IMR-90 (cell line): Measurements from ENCODE around the gene MAP7D1. TPM values are rescaled to one million over a fixed set of nuclear protein-coding genes. Genes with fewer than 3 reads are reported as not detected.

Source experiments
- ATAC-seq: fragments of 200-7000 bp; cut with Tn5 transposase; 2 replicates; pipeline ENCODE4 v1.9.1; 2020; ENCODE audit warnings: low read depth, mild to moderate bottlenecking, moderate library complexity
- BruUV-seq: library from RNA; stranded (reverse); fragments of 400-500 nt; replicated peaks from 2 replicates; lab custom pipeline; 2021; lab: Mats Ljungman, UMichigan
- CTCF ChIA-PET: fragments of 300-600 bp; formaldehyde crosslinking; extraction: SDS; loops from one replicate; lab custom pipeline; 2021; ENCODE audit warnings: antibody characterized with exemption; lab: Yijun Ruan, JAX
- POLR2A ChIA-PET: fragments of 300-600 bp; sonication (Branson Sonifier 250); formaldehyde crosslinking; loops from one replicate; lab custom pipeline; 2022; ENCODE audit warnings: antibody characterized with exemption; ENCODE audit not compliant: unreplicated experiment; lab: Charles Lee
- DNase-seq: peaks from one replicate; pipeline ENCODE4 v3.0.0; 2013
- H2AFZ ChIP-seq: replicated peaks from 2 replicates; pipeline ENCODE3; 2013; ENCODE audit warnings: low read length, mild to moderate bottlenecking; ENCODE audit not compliant: poor library complexity
- H2AK5ac ChIP-seq: 2 replicates; pipeline ENCODE4 v1.6.1; 2013; ENCODE audit warnings: low read depth, low read length, inconsistent platforms
- H2AK9ac ChIP-seq: replicated peaks from 2 replicates; pipeline ENCODE3; 2013; ENCODE audit warnings: mild to moderate bottlenecking, low read depth, low read length, moderate library complexity; ENCODE audit not compliant: poor library complexity
- H2BK120ac ChIP-seq: 2 replicates; pipeline ENCODE4 v1.6.1; 2013; ENCODE audit warnings: low read depth, low read length, inconsistent platforms
- H2BK15ac ChIP-seq: 3 replicates; pipeline ENCODE4 v1.6.1; 2013; ENCODE audit warnings: low read depth, low read length, inconsistent platforms
- H2BK20ac ChIP-seq: 2 replicates; pipeline ENCODE4 v1.6.1; 2013; ENCODE audit warnings: low read depth, mild to moderate bottlenecking, inconsistent platforms, low read length, moderate library complexity
- H2BK5ac ChIP-seq: 2 replicates; pipeline ENCODE4 v1.6.1; 2013; ENCODE audit warnings: mild to moderate bottlenecking, low read depth, low read length, inconsistent platforms; ENCODE audit not compliant: poor library complexity, severe bottlenecking
- H3K14ac ChIP-seq: replicated peaks from 2 replicates; pipeline ENCODE4 v1.6.1; 2013; ENCODE audit warnings: low read depth, low read length, inconsistent platforms
- H3K18ac ChIP-seq: 2 replicates; pipeline ENCODE4 v1.6.1; 2013; ENCODE audit warnings: low read depth, low read length, control low read depth
- H3K23ac ChIP-seq: 2 replicates; pipeline ENCODE4 v1.6.1; 2013; ENCODE audit warnings: low read depth, low read length, inconsistent platforms
- H3K27ac ChIP-seq: 2 replicates; pipeline ENCODE4 v1.5.1; 2013; ENCODE audit warnings: mild to moderate bottlenecking, control low read depth, low read length; ENCODE audit not compliant: insufficient read depth
- H3K27me3 ChIP-seq: 2 replicates; pipeline ENCODE4 v1.6.1; 2013; ENCODE audit warnings: low read length; ENCODE audit not compliant: control insufficient read depth, insufficient read depth
- H3K36me3 ChIP-seq: 2 replicates; pipeline ENCODE4 v1.6.1; 2013; ENCODE audit warnings: low read length, mixed read lengths; ENCODE audit not compliant: control insufficient read depth, insufficient read depth
- H3K4ac ChIP-seq: 2 replicates; pipeline ENCODE4 v1.6.1; 2013; ENCODE audit warnings: low read depth, low read length, inconsistent platforms
- H3K4me1 ChIP-seq: 2 replicates; pipeline ENCODE4 v1.6.1; 2013; ENCODE audit warnings: low read length, mixed read lengths; ENCODE audit not compliant: control insufficient read depth, insufficient read depth
- H3K4me2 ChIP-seq: 2 replicates; pipeline ENCODE4 v1.6.1; 2013; ENCODE audit warnings: low read depth, mild to moderate bottlenecking, control low read depth, low read length, moderate library complexity
- H3K4me3 ChIP-seq: 2 replicates; pipeline ENCODE4 v1.5.1; 2013; ENCODE audit warnings: low read depth, mild to moderate bottlenecking, control low read depth, low read length, moderate library complexity; ENCODE audit not compliant: insufficient read depth
- H3K56ac ChIP-seq: 2 replicates; pipeline ENCODE4 v1.6.1; 2013; ENCODE audit warnings: low read length, inconsistent platforms; ENCODE audit not compliant: insufficient read depth; ENCODE audit errors: extremely low read depth
- H3K79me1 ChIP-seq, 2 experiments: 2 replicates each; pipeline ENCODE4 v1.6.1; 2013; ENCODE audit warnings: low read length in 2 of 2, inconsistent platforms in 1 of 2, low read depth in 1 of 2
- H3K9ac ChIP-seq: 2 replicates; pipeline ENCODE4 v1.6.1; 2013; ENCODE audit warnings: low read depth, low read length, control low read depth
- H3K9me1 ChIP-seq: 2 replicates; pipeline ENCODE4 v1.6.1; 2013; ENCODE audit warnings: low read length, inconsistent platforms; ENCODE audit not compliant: insufficient read depth
- H3K9me3 ChIP-seq: 2 replicates; pipeline ENCODE4 v1.6.1; 2013; ENCODE audit warnings: low read length; ENCODE audit not compliant: control insufficient read depth, insufficient read depth
- H4K20me1 ChIP-seq: 2 replicates; pipeline ENCODE4 v1.6.1; 2013; ENCODE audit warnings: low read length, inconsistent platforms; ENCODE audit not compliant: insufficient read depth
- H4K5ac ChIP-seq: 2 replicates; pipeline ENCODE4 v1.6.1; 2013; ENCODE audit warnings: mild to moderate bottlenecking, low read depth, low read length, control low read depth
- H4K8ac ChIP-seq, 2 experiments: 2 replicates each; pipeline ENCODE4 v1.6.1; 2013; ENCODE audit warnings: low read depth in 2 of 2, low read length in 2 of 2, control low read depth in 1 of 2, inconsistent platforms in 1 of 2
- H4K91ac ChIP-seq: 2 replicates; pipeline ENCODE4 v1.6.1; 2013; ENCODE audit warnings: low read depth, low read length, inconsistent platforms; ENCODE audit not compliant: insufficient read depth
- CEBPB ChIP-seq: IDR thresholded peaks from 2 replicates; pipeline ENCODE4 v1.6.1; 2012; ENCODE audit warnings: low read depth, low read length, improper control_type of control experiment
- ELK1 ChIP-seq: fragments of 150-350 bp; IDR thresholded peaks from 2 replicates; pipeline ENCODE4 v1.6.1; 2016; ENCODE audit warnings: low read depth, mild to moderate bottlenecking, low read length, moderate library complexity, borderline replicate concordance
- FOS ChIP-seq: fragments of 150-350 bp; IDR thresholded peaks from 2 replicates; pipeline ENCODE4 v1.6.1; 2016; ENCODE audit warnings: low read depth, low read length
- MAFK ChIP-seq: IDR thresholded peaks from 2 replicates; pipeline ENCODE4 v1.6.1; 2012; ENCODE audit warnings: low read depth, low read length, improper control_type of control experiment
- MXI1 ChIP-seq: IDR thresholded peaks from 2 replicates; pipeline ENCODE4 v1.6.1; 2012; ENCODE audit warnings: low read depth, mild to moderate bottlenecking, low read length, moderate library complexity, borderline replicate concordance
- POLR2A ChIP-seq: IDR thresholded peaks from 2 replicates; pipeline ENCODE4 v1.6.1; 2012; ENCODE audit warnings: mild to moderate bottlenecking, low read depth, low read length
- RAD21 ChIP-seq: IDR thresholded peaks from 2 replicates; pipeline ENCODE4 v1.6.1; 2012; ENCODE audit warnings: low read length, improper control_type of control experiment
- RCOR1 ChIP-seq: IDR thresholded peaks from 2 replicates; pipeline ENCODE4 v1.6.1; 2012; ENCODE audit warnings: mild to moderate bottlenecking, low read length, improper control_type of control experiment; ENCODE audit not compliant: insufficient replicate concordance
- WGBS, 2 experiments: methylation state at CpG; one replicate each; pipeline versions ENCODE4 v1.1.5 to v1.1.7; 2013; ENCODE audit warnings: missing lambda C conversion rate in 2 of 2; ENCODE audit not compliant: insufficient read length in 1 of 2; ENCODE audit errors: extremely low coverage in 2 of 2; 5-methylcytosine and 5-hydroxymethylcytosine counted together
- dilution Hi-C: fragments of 300-500 bp; cut with HindIII; formaldehyde crosslinking; loops from one replicate; pipeline ENCODE4 v1.14.3; 2018; ENCODE audit warnings: low sequenced_read_pairs; ENCODE audit not compliant: unreplicated experiment
- in situ Hi-C: fragments of 300-500 bp; cut with MboI; formaldehyde crosslinking; loops from 3 replicates; pipeline ENCODE4 v1.14.3; 2019; ENCODE audit warnings: low sequenced_read_pairs, inconsistent platforms, mixed read lengths
- intact Hi-C: fragments of 100-400 bp; cut with micrococcal nuclease; formaldehyde crosslinking; loops from 2 replicates; pipeline ENCODE4 v1.10.0; 2022
- polyA plus RNA-seq, 3 experiments: library from polyadenylated mRNA; depleted of rRNA; stranded (reverse); fragments of >200 nt; gene quantifications; 2 replicates each; pipeline ENCODE4 v1.2.3, GENCODE V29; 2012; ENCODE audit warnings: low replicate concordance in 1 of 3
- total RNA-seq: library from RNA; depleted of rRNA; stranded (reverse); fragments of >200 nt; gene quantifications from 2 replicates; pipeline ENCODE4 v1.2.3, GENCODE V29; 2012

The MAP7D1 gene
- total and polyA plus RNA-seq, 2 of the 4 experiments (the other 2 are of a cell fraction) = 32.3 to 81.9 TPM

GRCh38 chr1:36177589-36178431 lies 21.9 kb downstream of the MAP7D1 start:
- no peak overlapping the region for H2AK5ac ChIP-seq
- H3K36me3 ChIP-seq = peaks cover 86% of the 10 kb centered on the region
- no peak overlapping the region for H2BK15ac ChIP-seq
- no peak overlapping the region for H2BK5ac ChIP-seq
- H3K27ac ChIP-seq = no peak overlapping the region
- no peak overlapping the region for H3K14ac ChIP-seq
- DNase-seq (no peak), ATAC-seq (no peak)
- no peaks in the 10 kb centered on the region for H3K27me3 ChIP-seq
- 89% methylated on average over 9 of the region's 33 CpGs; no CpG with 5 or more reads in 1 of the 2 experiments for WGBS, 2 experiments
- no peak overlapping the region for H3K18ac ChIP-seq
- TF ChIP-seq RCOR1 = no peak
- no peak for TF ChIP-seq FOS
- no peak for TF ChIP-seq MXI1
- TF ChIP-seq CEBPB = no peak
- no peak for TF ChIP-seq POLR2A
- TF ChIP-seq ELK1 = no peak
- TF ChIP-seq MAFK = no peak
- no peak for TF ChIP-seq RAD21
- peaks cover 1% of the 10 kb centered on the region for H3K9me1 ChIP-seq
- in situ Hi-C loops = no loop called here
- no peak overlapping the region for H3K23ac ChIP-seq
- no peak overlapping the region for H3K4me2 ChIP-seq
- ChIA-PET CTCF (no interaction called here), POLR2A (no interaction called here)
- no peak overlapping the region for H2AK9ac ChIP-seq
- no peak overlapping the region for H2AFZ ChIP-seq
- no peak overlapping the region for H3K56ac ChIP-seq
- intact Hi-C loops = no loop called here
- H3K79me1 ChIP-seq = peaks cover 44 to 69% of the 10 kb centered on the region in 2 experiments
- H2BK120ac ChIP-seq = no peak overlapping the region
- H4K91ac ChIP-seq = no peak overlapping the region
- dilution Hi-C loops = no loop called here
- no peak overlapping the region for H4K5ac ChIP-seq
- H3K9ac ChIP-seq = no peak overlapping the region
- no peaks in the 10 kb centered on the region for H3K9me3 ChIP-seq
- H3K4ac ChIP-seq = no peak overlapping the region
- H2BK20ac ChIP-seq = no peak overlapping the region
- H4K8ac ChIP-seq = no peak overlapping the region
- peaks cover 49% of the 10 kb centered on the region for H4K20me1 ChIP-seq
- no TSS peak for BruUV-seq
- H3K4me3 ChIP-seq = no peak overlapping the region
- H3K4me1 ChIP-seq = peaks cover 4% of the 10 kb centered on the region
